ENCODE results near the gene TAMM41. TPM values are rescaled to one million over a fixed set of nuclear protein-coding genes. Genes with fewer than 3 reads are reported as not detected.

The TAMM41 gene
- total RNA-seq, 2 experiments from 2014 or later: 25.5 to 25.6 TPM

DNA sequence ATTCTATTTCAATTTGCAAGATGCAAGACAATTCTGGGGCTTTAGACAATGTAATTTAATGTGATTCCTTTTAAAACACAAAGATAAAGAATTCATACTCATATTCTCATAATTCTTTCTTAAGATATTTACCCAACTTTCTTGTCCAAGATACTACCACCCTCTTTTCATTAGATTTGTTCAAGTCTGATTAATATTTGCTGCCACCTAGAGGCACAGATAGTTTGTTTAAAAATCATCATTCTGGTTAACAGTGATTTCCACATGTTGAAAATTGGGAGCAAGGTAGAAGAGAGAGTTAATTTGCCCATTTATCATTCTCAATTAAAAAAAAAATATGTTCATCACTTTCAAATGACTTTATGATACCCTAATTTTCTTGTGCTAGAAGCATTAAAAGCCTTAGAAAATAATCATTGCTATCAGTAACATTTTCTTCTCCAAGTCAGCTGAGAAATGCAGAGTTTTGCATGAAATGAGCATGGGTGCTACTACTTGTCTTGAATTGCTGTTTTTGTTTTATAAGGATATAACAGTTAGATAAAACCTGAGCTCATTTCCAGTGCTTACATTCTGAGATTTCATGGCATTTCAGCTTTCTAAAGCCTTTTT is 11.6 kb downstream of the TAMM41 start:
- ChIA-PET POLR2A (no interaction called here), CTCF (interaction anchor here (0.7 to 1.6 kb wide), 7 partner anchors 9 to 365 kb away, joined by 3 to 6 read pairs (median 4); no protein-coding TSS in a partner anchor)
- Mint-ChIP-seq H3K4me1 (ENCODE audit: low read depth) (peaks cover 2% of the 10 kb centered on the region), H3K27ac (no peak overlapping the region), H3K4me3 (no peak overlapping the region), H3K27me3 (no peaks in the 10 kb centered on the region), H3K9me3 (no peaks in the 10 kb centered on the region), H3K36me3 (peaks cover 35% of the 10 kb centered on the region)
- no peak for DNase-seq
- intact Hi-C loops (cut with micrococcal nuclease): no loop called here

DNA sequence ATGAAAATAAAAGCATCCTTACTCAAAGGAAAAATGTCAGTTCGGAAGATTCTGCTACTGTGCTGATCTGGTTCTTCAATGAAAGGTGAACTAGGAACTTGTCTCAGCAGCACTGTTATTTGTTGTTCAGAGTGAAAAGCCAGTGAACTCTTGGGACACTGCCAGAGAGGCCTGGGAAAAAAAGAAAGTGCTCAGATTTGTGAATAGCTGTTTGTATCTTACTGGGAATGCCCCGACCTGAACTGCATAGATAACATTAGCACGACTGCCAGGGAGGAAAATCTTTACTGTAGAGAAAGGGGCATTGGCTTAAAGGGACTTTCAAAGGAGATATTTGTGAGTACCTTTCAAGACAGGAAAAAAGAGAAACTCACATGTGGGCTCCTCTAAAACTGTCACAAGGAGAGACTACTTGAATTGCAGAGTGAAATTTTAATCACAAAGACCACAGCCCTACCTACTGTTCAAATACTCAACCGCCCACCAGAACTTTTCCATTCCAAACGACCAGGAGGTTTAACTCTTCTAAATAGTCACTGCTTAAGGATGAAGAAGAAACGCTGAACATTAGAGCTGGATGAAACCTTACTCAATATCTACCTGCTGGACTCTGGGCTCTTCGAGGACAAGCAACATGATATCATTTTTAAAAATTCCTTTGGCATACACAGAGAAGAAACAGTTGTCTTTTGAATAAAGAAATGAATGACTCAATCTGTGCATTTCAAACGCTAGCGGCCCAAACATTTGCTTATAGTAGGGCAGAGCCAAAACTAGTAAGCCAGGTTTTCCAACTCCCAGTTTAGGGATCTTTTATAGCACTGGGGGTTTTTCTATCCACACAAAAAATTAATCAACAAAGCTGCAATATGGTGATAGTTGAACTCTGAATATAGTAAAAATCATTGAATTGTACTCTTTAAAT is 13.4 kb downstream of the TAMM41 start:
- no peak for DNase-seq
- Mint-ChIP-seq H3K9me3 (no peaks in the 10 kb centered on the region), H3K4me1 (ENCODE audit: low read depth) (peaks cover 2% of the 10 kb centered on the region), H3K27me3 (no peaks in the 10 kb centered on the region), H3K36me3 (peaks cover 36% of the 10 kb centered on the region), H3K4me3 (no peak overlapping the region), H3K27ac (no peak overlapping the region)
- ChIA-PET POLR2A (no interaction called here), CTCF (interaction anchor here (1.0 to 1.4 kb wide), 2 partner anchors 13 to 27 kb away, joined by 3 to 5 read pairs; partner anchors contain the start of gene TAMM41)
- intact Hi-C loops (cut with micrococcal nuclease): no loop called here

DNA sequence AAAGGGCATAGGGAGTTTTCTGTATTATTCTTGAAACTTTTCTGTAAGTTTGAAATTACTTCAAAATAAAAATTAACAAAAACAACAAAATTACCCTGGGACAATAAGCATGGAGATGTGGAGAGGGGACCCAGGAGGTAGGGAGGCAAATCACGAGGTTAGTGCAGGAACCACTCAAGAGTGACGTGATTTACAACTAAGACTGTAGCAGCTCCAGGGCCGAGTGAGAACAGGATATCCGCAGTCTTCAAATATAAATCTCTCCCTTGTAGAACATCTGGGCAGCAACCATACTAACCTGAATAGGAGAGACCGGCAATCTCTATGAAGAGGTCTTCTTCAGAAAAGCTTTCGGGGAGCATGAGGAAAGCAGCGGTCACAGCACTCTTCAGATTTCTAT is 17.3 kb downstream of the TAMM41 start:
- Mint-ChIP-seq H3K36me3 (peaks cover 45% of the 10 kb centered on the region), H3K27ac (no peak overlapping the region), H3K27me3 (no peaks in the 10 kb centered on the region), H3K4me3 (no peak overlapping the region), H3K9me3 (no peaks in the 10 kb centered on the region), H3K4me1 (ENCODE audit: low read depth) (peaks cover 5% of the 10 kb centered on the region)
- ChIA-PET POLR2A (no interaction called here), CTCF (no interaction called here)
- DNase-seq: no peak
- intact Hi-C loops (cut with micrococcal nuclease): no loop called here

DNA sequence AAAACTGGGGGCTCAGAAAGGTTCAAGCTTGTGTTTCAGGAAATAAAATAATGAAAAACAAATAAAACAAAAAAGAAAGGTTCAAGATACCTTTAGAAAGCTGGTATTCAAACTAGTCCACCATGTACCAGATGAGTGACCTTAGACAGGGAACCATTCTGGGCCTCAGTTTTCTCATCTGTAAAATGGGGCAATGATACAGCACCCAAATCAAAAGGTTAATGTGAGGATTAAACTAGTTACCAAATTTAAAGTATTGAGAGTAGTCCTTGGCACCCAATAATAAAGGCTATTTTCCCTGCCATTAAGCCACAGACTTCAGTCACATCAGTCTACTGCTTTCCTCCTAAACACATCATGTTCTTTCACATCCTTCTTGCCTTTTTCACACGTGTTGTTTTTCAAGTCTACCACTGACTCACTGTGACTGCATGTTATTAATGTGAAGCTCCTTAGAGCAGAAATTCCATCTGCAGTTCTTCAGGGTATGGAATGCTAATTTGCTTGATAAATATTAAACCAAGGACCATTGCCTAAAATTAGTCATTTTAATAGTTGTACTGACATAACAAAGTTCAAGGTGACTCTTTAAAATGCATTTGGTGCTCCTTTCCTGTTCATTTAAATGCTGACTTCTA is 19.9 kb downstream of the TAMM41 start:
- Mint-ChIP-seq H3K27me3 (no peaks in the 10 kb centered on the region), H3K4me3 (no peak overlapping the region), H3K4me1 (ENCODE audit: low read depth) (peaks cover 5% of the 10 kb centered on the region), H3K9me3 (no peaks in the 10 kb centered on the region), H3K27ac (no peak overlapping the region), H3K36me3 (peaks cover 42% of the 10 kb centered on the region)
- intact Hi-C loops (cut with micrococcal nuclease): no loop called here
- no peak for DNase-seq
- ChIA-PET POLR2A (no interaction called here), CTCF (interaction anchor here (1.3 to 1.5 kb wide), 2 partner anchors 9 to 23 kb away, joined by 3 to 5 read pairs; no protein-coding TSS in a partner anchor)

DNA sequence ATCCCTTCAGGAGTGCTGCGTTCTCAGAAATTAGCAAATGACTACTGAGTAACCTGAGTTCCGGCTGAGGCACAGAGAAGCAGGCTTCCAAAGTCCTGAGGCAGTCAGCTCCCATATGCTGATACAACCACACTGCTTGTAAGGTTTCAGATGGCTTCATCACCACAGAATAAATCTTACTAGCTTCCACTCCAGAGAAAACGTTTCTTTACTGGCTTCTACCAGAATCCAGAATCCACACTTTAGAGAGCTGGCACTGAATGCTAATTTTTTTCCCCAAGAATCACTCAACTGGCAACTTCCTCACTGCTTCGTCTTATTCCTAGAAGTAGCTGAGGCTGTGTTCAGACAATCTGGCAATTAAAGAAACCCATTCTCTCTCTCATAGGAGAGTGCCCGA is 21.4 kb downstream of the TAMM41 start:
- Mint-ChIP-seq H3K4me1 (ENCODE audit: low read depth) (peaks cover 12% of the 10 kb centered on the region), H3K4me3 (no peak overlapping the region), H3K36me3 (peaks cover 40% of the 10 kb centered on the region), H3K9me3 (no peaks in the 10 kb centered on the region), H3K27ac (no peak overlapping the region), H3K27me3 (no peaks in the 10 kb centered on the region)
- no peak for DNase-seq
- POLR2A ChIA-PET: no interaction called here
- intact Hi-C loops (cut with micrococcal nuclease): no loop called here
- CTCF ChIA-PET: interaction anchor here (0.6 to 1.7 kb wide), 3 partner anchors 10 to 1067 kb away, joined by 3 to 5 read pairs (median 4); partner anchors contain the start of gene TAMM41

DNA sequence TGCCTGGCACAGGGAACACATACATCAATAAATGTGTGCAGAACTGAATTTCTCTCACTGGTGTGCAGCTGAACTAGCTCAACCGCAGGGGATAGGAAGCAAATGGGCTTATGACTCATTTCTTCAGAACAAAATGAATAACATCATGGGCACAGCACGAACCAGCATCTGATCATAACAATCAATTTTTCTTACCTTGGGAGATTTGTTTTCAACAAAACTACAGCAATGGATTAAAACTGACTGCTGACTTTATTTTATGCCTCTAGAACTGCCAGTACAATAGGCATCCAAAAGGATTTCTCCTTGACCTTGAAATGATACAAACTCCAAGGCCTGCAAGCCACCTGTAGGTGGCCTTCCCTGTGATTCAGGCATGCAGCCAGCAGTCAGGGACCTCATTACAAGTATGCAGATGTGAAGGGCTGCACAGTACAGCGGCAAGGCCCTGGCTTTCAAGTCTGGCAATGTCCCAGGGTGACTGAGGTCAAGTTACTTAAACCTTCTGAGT is 26.1 kb downstream of the TAMM41 start:
- H3K9me3 Mint-ChIP-seq: no peaks in the 10 kb centered on the region
- peaks cover 19% of the 10 kb centered on the region for H3K4me1 Mint-ChIP-seq (ENCODE audit: low read depth)
- ChIA-PET POLR2A (no interaction called here), CTCF (interaction anchor here (0.9 to 1.1 kb wide), 3 partner anchors 12 to 24 kb away, joined by 3 to 4 read pairs (median 4); no protein-coding TSS in a partner anchor)
- no peak overlapping the region for H3K4me3 Mint-ChIP-seq
- no peaks in the 10 kb centered on the region for H3K27me3 Mint-ChIP-seq
- H3K36me3 Mint-ChIP-seq: peaks cover 20% of the 10 kb centered on the region
- peak; percentile 59 for DNase-seq
- intact Hi-C loops (cut with micrococcal nuclease): loop anchor here (1.0 to 2.0 kb wide), 3 partner anchors 26 to 196 kb away; partner anchors contain the start of gene TAMM41
- H3K27ac Mint-ChIP-seq: peak overlapping the region; percentile 70

DNA sequence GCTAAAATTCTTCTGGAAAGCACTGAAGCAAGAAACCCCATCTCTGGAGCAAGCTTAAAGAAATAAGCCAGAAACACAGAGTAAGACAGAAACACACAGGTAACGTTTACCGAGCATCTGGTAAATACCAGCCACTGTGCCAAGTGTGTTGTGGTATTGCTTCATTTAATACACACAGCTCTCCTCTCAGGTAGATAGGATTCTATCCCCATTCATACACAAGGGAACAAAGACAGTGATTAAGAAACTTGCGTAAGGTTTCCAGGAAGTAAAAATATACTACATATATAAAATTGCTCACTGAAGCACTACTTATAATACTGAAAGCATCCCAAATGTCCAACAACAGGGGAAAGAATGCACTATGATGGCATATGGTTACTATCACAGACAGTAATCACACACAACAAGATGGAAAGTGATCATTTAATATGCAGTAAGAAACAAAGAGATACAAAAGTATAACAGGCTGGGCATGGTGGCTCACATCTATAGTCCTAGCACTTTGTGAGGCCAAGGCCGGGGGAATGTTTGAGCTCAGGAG is 27.5 kb downstream of the TAMM41 start:
- Mint-ChIP-seq H3K4me1 (ENCODE audit: low read depth) (peaks cover 14% of the 10 kb centered on the region), H3K9me3 (no peaks in the 10 kb centered on the region), H3K36me3 (peaks cover 24% of the 10 kb centered on the region), H3K27me3 (no peaks in the 10 kb centered on the region), H3K4me3 (no peak overlapping the region), H3K27ac (no peak overlapping the region)
- POLR2A ChIA-PET: no interaction called here
- no peak for DNase-seq
- intact Hi-C loops (cut with micrococcal nuclease): no loop called here
- CTCF ChIA-PET: interaction anchor here (1.1 kb wide), 1 partner anchor 26 kb away, joined by 4 read pairs; no protein-coding TSS in a partner anchor

DNA sequence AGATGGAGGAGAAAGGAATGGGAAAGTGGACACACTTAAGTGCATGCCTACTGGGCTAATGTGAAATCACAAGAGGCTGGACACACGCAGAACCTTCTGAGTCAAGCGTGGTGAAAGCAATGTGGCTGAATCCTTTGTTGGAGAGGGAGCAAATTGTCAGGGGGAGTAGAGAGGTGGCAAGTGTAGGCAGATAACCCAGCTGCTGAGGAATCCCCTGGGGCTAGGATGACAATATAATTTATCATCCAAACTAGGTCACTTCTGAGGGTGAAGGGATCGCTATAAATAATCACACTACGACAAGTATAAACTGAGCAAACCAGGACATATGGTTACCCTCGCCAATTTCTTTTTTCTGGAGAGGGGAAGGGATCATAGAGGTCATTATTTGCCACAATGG is 28.7 kb downstream of the TAMM41 start:
- ChIA-PET POLR2A (no interaction called here), CTCF (no interaction called here)
- Mint-ChIP-seq H3K4me1 (ENCODE audit: low read depth) (peaks cover 14% of the 10 kb centered on the region), H3K27me3 (no peaks in the 10 kb centered on the region), H3K4me3 (no peak overlapping the region), H3K9me3 (no peaks in the 10 kb centered on the region), H3K36me3 (peaks cover 26% of the 10 kb centered on the region), H3K27ac (no peak overlapping the region)
- intact Hi-C loops (cut with micrococcal nuclease): no loop called here
- DNase-seq: no peak

DNA sequence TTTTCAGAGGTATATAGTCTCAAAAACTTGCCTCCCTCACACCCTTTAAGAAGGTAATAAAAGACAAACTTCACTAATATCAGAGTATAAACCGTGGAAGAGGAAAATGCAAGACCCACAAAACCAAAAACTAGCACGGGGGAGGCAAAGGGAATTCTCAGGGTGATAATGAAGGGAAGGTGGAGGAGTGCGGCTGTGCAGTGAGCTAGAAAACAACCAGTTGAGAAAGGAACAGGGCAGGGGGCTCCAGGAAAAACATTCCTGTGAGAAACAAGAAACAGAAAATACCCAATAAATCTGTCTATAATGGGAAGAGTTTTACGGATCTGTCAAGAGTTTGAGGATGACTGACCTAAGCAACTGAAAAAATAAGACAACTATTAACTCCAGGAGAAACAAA is 31.6 kb downstream of the TAMM41 start:
- H3K27me3 Mint-ChIP-seq: no peaks in the 10 kb centered on the region
- H3K36me3 Mint-ChIP-seq: peaks cover 22% of the 10 kb centered on the region
- peaks cover 5% of the 10 kb centered on the region for H3K4me1 Mint-ChIP-seq (ENCODE audit: low read depth)
- H3K9me3 Mint-ChIP-seq: no peaks in the 10 kb centered on the region
- no peak for DNase-seq
- H3K4me3 Mint-ChIP-seq: no peak overlapping the region
- no peak overlapping the region for H3K27ac Mint-ChIP-seq
- ChIA-PET POLR2A (no interaction called here), CTCF (interaction anchor here (0.5 to 1.7 kb wide), 3 partner anchors 11 to 33 kb away, joined by 3 to 7 read pairs (median 3); no protein-coding TSS in a partner anchor)
- intact Hi-C loops (cut with micrococcal nuclease): no loop called here

DNA sequence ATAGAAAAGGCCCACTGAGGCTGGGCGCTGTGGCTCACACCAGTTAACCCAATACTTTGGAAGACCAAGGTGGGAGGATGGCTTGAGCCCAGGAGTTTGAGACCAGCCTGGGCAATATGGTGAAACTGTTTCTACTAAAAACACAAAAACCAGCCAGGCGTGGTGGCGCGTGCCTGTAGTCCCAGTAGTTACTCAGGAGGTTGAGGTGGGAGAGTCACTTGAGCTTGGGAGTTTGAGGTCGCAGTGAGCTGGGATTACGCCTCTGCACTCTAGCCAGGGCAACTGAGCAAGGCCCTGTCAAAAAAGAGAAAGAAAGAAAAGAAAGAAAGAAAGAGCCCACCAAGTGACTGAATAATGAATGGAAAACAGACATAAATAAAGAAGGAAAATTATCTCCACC is 32.0 kb downstream of the TAMM41 start:
- intact Hi-C loops (cut with micrococcal nuclease): no loop called here
- H3K27ac Mint-ChIP-seq: peak overlapping the region; percentile 11
- ChIA-PET CTCF (interaction anchor here (1.0 to 1.7 kb wide), 3 partner anchors 11 to 33 kb away, joined by 3 to 7 read pairs (median 4); no protein-coding TSS in a partner anchor), POLR2A (no interaction called here)
- H3K4me1 Mint-ChIP-seq (ENCODE audit: low read depth): peaks cover 2% of the 10 kb centered on the region
- no peak overlapping the region for H3K4me3 Mint-ChIP-seq
- H3K27me3 Mint-ChIP-seq: no peaks in the 10 kb centered on the region
- H3K9me3 Mint-ChIP-seq: no peaks in the 10 kb centered on the region
- DNase-seq: no peak
- peaks cover 22% of the 10 kb centered on the region for H3K36me3 Mint-ChIP-seq

DNA sequence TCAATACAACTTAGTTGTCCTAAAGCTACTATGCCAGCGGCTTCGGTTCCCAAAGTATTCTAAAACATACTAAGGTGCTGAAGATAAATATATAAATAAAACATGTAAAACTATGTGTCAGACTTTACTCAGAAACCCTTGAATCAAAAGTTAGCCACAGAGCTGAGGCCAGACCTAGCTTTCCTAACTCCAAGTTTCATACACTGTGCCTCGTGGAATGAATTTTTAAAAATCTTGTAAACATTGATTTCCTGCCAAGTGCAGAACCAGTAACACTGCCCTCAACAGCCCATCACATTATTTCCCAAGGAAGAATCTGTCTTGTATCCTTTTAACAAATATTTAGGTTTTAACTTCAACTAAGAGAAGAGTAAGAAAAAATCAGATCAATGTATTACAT is 36.4 kb downstream of the TAMM41 start:
- Mint-ChIP-seq H3K36me3 (peaks cover 42% of the 10 kb centered on the region), H3K9me3 (no peaks in the 10 kb centered on the region), H3K27ac (no peak overlapping the region), H3K4me3 (no peak overlapping the region), H3K27me3 (no peaks in the 10 kb centered on the region), H3K4me1 (ENCODE audit: low read depth) (no peaks in the 10 kb centered on the region)
- POLR2A ChIA-PET: no interaction called here
- DNase-seq: no peak
- intact Hi-C loops (cut with micrococcal nuclease): no loop called here
- CTCF ChIA-PET: no interaction called here
